ENCODE data around the gene LRP6.

GRCh38 chr12:12219664-12220063, 47.2 kb downstream of the LRP6 start:
- TF ChIP-seq CTCF (conservative IDR thresholded peaks at IDR 0.05; ENCODE audit: low read depth, low read length) = no peak
- no peak for TF ChIP-seq EZH2 (IDR thresholded peaks at IDR 0.05; ENCODE audit: low read length, unreplicated experiment)

Measured in PC-3 (cell line).